Type B pancreatic cell (in vitro differentiated cells): ENCODE data around the gene PTEN. TPM values are rescaled to one million over a fixed set of nuclear protein-coding genes. Genes with fewer than 3 reads are reported as not detected.
"Not testable (repeated sequence)": the region's sequence is repeated elsewhere in the genome, so short reads cannot be mapped to it uniquely, and the experiment has no call there.

Experiments used
- DNase-seq: peaks from one replicate; pipeline ENCODE4 v3.0.0; 2021; ENCODE audit warnings: mixed read lengths; ENCODE audit not compliant: unreplicated experiment; ENCODE audit errors: extremely low spot score
- H3K27ac Mint-ChIP-seq: 2 replicates; pipeline ENCODE4 v1.8.0; 2021; ENCODE audit warnings: mild to moderate bottlenecking, mixed read lengths
- H3K27me3 Mint-ChIP-seq: 2 replicates; pipeline ENCODE4 v1.8.0; 2021; ENCODE audit warnings: mixed read lengths
- H3K36me3 Mint-ChIP-seq: 2 replicates; pipeline ENCODE4 v1.8.0; 2021; ENCODE audit warnings: mixed read lengths
- H3K4me1 Mint-ChIP-seq: one replicate; pipeline ENCODE4 v1.8.0; 2021; ENCODE audit warnings: mixed read lengths; ENCODE audit not compliant: unreplicated experiment
- H3K4me3 Mint-ChIP-seq: 2 replicates; pipeline ENCODE4 v1.8.0; 2021; ENCODE audit warnings: mild to moderate bottlenecking, mixed read lengths
- H3K9me3 Mint-ChIP-seq: 2 replicates; pipeline ENCODE4 v1.8.0; 2021; ENCODE audit warnings: mixed read lengths
- CTCF ChIP-seq: fragments of 200-600 bp; sonication (generic); conservative IDR thresholded peaks from 2 replicates; pipeline ENCODE4 v1.5.0; 2021; ENCODE audit warnings: antibody characterized with exemption, mild to moderate bottlenecking
- total RNA-seq: library from RNA; stranded (reverse); gene quantifications from 2 replicates; pipeline ENCODE4 v1.2.1, GENCODE V29; 2021; ENCODE audit warnings: low replicate concordance

Gene PTEN
- total RNA-seq, 1 donor from 2014 or later: 93.1 TPM

GRCh38 chr10:87860156-87860795 lies 3.1 kb upstream of the PTEN start:
- Mint-ChIP-seq H3K36me3 (no peaks in the 10 kb centered on the region), H3K4me3 (peak overlapping the region; percentile 82), H3K4me1 (peaks cover 16% of the 10 kb centered on the region), H3K27ac (peak overlapping the region; percentile 82), H3K27me3 (no peaks in the 10 kb centered on the region), H3K9me3 (no peaks in the 10 kb centered on the region)
- peak; percentile 56 for TF ChIP-seq CTCF
- DNase-seq: no peak

- H3K27me3 Mint-ChIP-seq: no peaks in the 10 kb centered on the region
- H3K27ac Mint-ChIP-seq: peak overlapping the region; percentile 98
- DNase-seq: no peak
- TF ChIP-seq CTCF: no peak
- H3K9me3 Mint-ChIP-seq: no peaks in the 10 kb centered on the region
- H3K4me1 Mint-ChIP-seq: peaks cover 16% of the 10 kb centered on the region
- peak overlapping the region; percentile 99 for H3K4me3 Mint-ChIP-seq
- no peaks in the 10 kb centered on the region for H3K36me3 Mint-ChIP-seq
Measured at GRCh38 chr10:87860816-87861403, 2.5 kb upstream of the PTEN start.

GRCh38 chr10:87861566-87861952 lies 1.9 kb upstream of the PTEN start:
- Mint-ChIP-seq H3K27me3 (no peaks in the 10 kb centered on the region), H3K9me3 (no peaks in the 10 kb centered on the region), H3K4me3 (peak overlapping the region; percentile 99), H3K4me1 (peaks cover 16% of the 10 kb centered on the region), H3K27ac (peak overlapping the region; percentile 98), H3K36me3 (peaks cover under 1% of the 10 kb centered on the region)
- TF ChIP-seq CTCF: no peak
- DNase-seq: no peak

GRCh38 chr10:87861953-87862678 lies 1.3 kb upstream of the PTEN start:
- Mint-ChIP-seq H3K9me3 (no peaks in the 10 kb centered on the region), H3K4me1 (peaks cover 16% of the 10 kb centered on the region), H3K36me3 (peaks cover 4% of the 10 kb centered on the region), H3K27ac (peak overlapping the region; percentile 98), H3K27me3 (no peaks in the 10 kb centered on the region), H3K4me3 (peak overlapping the region; percentile 99)
- DNase-seq: peak; percentile 96
- TF ChIP-seq CTCF: peak; percentile 19

- no peaks in the 10 kb centered on the region for H3K9me3 Mint-ChIP-seq
- no peak for TF ChIP-seq CTCF
- H3K27ac Mint-ChIP-seq: peak overlapping the region; percentile 98
- DNase-seq: no peak
- H3K27me3 Mint-ChIP-seq: no peaks in the 10 kb centered on the region
- peaks cover 19% of the 10 kb centered on the region for H3K4me1 Mint-ChIP-seq
- H3K36me3 Mint-ChIP-seq: peaks cover 4% of the 10 kb centered on the region
- H3K4me3 Mint-ChIP-seq: peak overlapping the region; percentile 99
Measured at GRCh38 chr10:87862679-87863052, 759 bp upstream of the PTEN start.

GRCh38 chr10:87863951-87864495 lies 598 bp downstream of the PTEN start:
- peak overlapping the region; percentile 90 for H3K27ac Mint-ChIP-seq
- not testable (repeated sequence) for DNase-seq

More at GRCh38 chr10:87863951-87864495, 598 bp downstream of the PTEN start:
- not testable (repeated sequence) for H3K9me3 Mint-ChIP-seq, H3K27me3 Mint-ChIP-seq
- peaks cover 27% of the 10 kb centered on the region for H3K4me1 Mint-ChIP-seq
- H3K36me3 Mint-ChIP-seq: peaks cover 11% of the 10 kb centered on the region
- H3K4me3 Mint-ChIP-seq: peak overlapping the region; percentile 99
